CD4-positive, alpha-beta T cell treated with Interleukin-4 for 1 hour (primary cell): ENCODE results near the gene ARL4C.
"Not testable (repeated sequence)": the region's sequence is repeated elsewhere in the genome, so short reads cannot be mapped to it uniquely, and the experiment has no call there.

Experiments
- DNase-seq, 2 donors: peaks; one replicate each; pipeline ENCODE4 v3.0.0-alpha.2; 2020 to 2022

ARL4C gene

GRCh38 chr2:234472155-234472554, 24.7 kb downstream of the ARL4C start:
- DNase-seq: no peak

GRCh38 chr2:234469972-234470371, 26.9 kb downstream of the ARL4C start:
- DNase-seq: no peak

- DNase-seq: no peak
Measured at GRCh38 chr2:234469251-234469845, 27.5 kb downstream of the ARL4C start.

GRCh38 chr2:234468503-234468902, 28.4 kb downstream of the ARL4C start:
- no peak for DNase-seq

- DNase-seq: no peak
Measured at GRCh38 chr2:234467289-234467688, 29.6 kb downstream of the ARL4C start.

- no peak for DNase-seq
Measured at GRCh38 chr2:234464291-234464645, 32.6 kb downstream of the ARL4C start.

GRCh38 chr2:234463626-234464290, 33.1 kb downstream of the ARL4C start:
- peak; percentile 80 to 82 for DNase-seq

- no peak for DNase-seq
Measured at GRCh38 chr2:234462218-234462992, 34.5 kb downstream of the ARL4C start.

GRCh38 chr2:234459401-234460009, 37.4 kb downstream of the ARL4C start:
- peak in 1 of 2 donors; percentile 42 for DNase-seq

- DNase-seq: no peak
Measured at GRCh38 chr2:234458466-234458865, 38.4 kb downstream of the ARL4C start.

GRCh38 chr2:234457421-234457820, 39.5 kb downstream of the ARL4C start:
- no peak for DNase-seq

GRCh38 chr2:234455246-234455645, 41.6 kb downstream of the ARL4C start:
- DNase-seq: not testable (repeated sequence)

GRCh38 chr2:234454433-234454832, 42.4 kb downstream of the ARL4C start:
- peak; percentile 36 to 71 for DNase-seq

GRCh38 chr2:234453216-234453615, 43.7 kb downstream of the ARL4C start:
- DNase-seq: peak in 1 of 2 donors; percentile 37

GRCh38 chr2:234451852-234452625, 44.8 kb downstream of the ARL4C start:
- DNase-seq: no peak

GRCh38 chr2:234451242-234451641, 45.6 kb downstream of the ARL4C start:
- DNase-seq: no peak

- no peak for DNase-seq
Measured at GRCh38 chr2:234450431-234451124, 46.3 kb downstream of the ARL4C start.

- no peak for DNase-seq
Measured at GRCh38 chr2:234448506-234449184, 48.2 kb downstream of the ARL4C start.

GRCh38 chr2:234447963-234448362, 48.9 kb downstream of the ARL4C start:
- no peak for DNase-seq

GRCh38 chr2:234447189-234447588, 49.7 kb downstream of the ARL4C start:
- no peak for DNase-seq

- DNase-seq: peak; percentile 89 to 95
Measured at GRCh38 chr2:234446404-234447076, 50.3 kb downstream of the ARL4C start.
